ENCODE data around the gene RALGAPA1.
"Not testable (repeated sequence)": the region's sequence is repeated elsewhere in the genome, so short reads cannot be mapped to it uniquely, and the experiment has no call there.

The RALGAPA1 gene

DNA sequence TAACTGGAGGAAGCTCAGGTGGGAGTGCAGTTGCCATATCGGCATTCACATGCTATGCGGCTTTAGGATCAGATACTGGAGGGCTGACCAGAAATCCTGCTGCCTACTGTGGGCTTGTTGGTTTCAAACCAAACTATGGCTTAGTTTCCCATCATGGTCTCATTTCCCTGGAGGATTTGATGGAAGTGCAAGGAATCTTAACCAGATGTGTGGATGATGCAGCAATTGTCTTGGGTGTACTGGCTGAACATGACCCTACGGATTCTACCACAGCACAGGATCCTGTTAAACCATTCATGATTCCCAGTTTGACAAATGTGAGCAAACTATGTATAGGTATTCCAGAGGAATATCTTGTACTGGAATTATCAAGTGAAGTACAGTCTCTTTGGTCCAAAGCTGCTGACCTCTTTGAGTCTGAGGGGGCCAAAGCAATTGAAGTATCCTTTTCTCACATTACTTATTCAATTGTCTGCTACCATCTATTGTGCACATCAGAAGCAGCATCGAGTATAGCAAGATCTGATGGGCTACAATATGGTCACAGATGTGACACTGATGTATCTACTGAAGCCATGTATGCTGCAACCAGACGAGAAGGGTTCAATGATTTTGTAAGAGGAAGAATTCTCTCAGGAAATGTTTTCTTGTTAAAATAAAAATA is 42.9 kb downstream of the RALGAPA1 start:
- DNase-seq (ENCODE audit: low read depth in 2 of 2), result no peak

DNA sequence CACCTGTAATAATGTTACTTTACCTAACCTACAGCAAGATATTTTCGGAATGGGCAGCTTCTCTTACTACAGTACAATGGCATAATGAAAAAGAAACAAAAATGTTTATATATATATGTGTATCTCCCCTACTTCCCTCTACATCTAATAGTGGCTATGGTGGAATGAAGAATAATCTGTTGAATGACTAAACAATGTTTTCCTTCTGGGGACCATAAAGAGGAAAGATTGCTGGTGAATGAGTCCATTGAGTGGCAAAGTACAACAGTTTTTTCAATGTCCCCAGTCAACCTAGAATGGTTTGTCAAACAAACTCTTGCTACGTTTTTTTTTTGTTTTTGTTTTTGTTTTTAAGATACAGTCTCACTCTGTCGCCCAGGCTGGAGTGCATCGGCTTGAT is 47.2 kb downstream of the RALGAPA1 start:
- DNase-seq (ENCODE audit: low read depth in 2 of 2), result no peak

GRCh38 chr14:35760143-35760542 is 49.0 kb downstream of the RALGAPA1 start:
- no peak for DNase-seq (ENCODE audit: low read depth in 2 of 2)

GRCh38 chr14:35758523-35759129 is 50.5 kb downstream of the RALGAPA1 start:
- no peak for DNase-seq (ENCODE audit: low read depth in 2 of 2)

GRCh38 chr14:35754671-35755070 is 54.4 kb downstream of the RALGAPA1 start:
- no peak for DNase-seq (ENCODE audit: low read depth in 2 of 2)

DNA sequence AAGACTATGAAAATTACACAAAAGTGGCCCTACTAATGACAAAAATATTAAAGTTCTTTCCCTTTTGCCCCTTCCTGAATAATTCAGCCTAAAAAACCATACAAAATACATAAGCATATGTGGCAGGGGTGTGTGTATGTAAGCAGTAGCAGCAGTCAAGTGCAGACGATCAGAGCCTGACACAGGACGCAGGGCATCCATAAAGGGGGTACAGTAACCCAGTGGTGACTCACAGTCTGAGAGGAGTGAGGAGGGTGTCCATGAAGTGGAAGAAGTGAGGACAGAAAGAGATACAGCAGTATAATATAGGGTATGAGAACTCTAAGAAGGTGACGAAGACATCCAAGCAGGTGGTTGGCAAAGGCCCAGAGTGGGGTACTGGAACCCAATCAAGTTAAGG is 56.7 kb downstream of the RALGAPA1 start:
- DNase-seq (ENCODE audit: low read depth in 2 of 2), result no peak

GRCh38 chr14:35750202-35750904 is 58.7 kb downstream of the RALGAPA1 start:
- no peak for DNase-seq (ENCODE audit: low read depth in 2 of 2)

GRCh38 chr14:35747379-35747778 is 61.7 kb downstream of the RALGAPA1 start:
- no peak for DNase-seq (ENCODE audit: low read depth in 2 of 2)

DNA sequence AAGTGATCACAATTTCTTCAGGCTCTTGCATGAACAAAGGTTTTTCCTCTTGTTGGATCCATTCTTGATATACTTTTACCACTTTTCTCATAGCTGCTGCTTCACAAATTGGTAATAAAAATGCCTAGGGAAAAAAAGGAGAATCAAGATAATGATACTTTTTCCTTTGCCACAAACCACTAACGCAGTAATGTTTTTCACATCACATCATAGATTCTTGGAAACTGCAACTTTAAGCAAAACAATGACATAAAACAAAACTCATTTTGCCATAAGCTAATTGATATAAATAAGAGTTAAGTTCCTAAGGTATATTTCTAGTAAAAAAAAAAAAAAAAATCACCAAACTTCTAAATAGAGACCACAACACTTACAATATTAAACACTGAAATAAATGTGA is 66.7 kb downstream of the RALGAPA1 start:
- DNase-seq (ENCODE audit: low read depth in 2 of 2), result no peak

GRCh38 chr14:35742032-35742371 is 67.1 kb downstream of the RALGAPA1 start:
- no peak for DNase-seq (ENCODE audit: low read depth in 2 of 2)

GRCh38 chr14:35741345-35742031 is 67.6 kb downstream of the RALGAPA1 start:
- DNase-seq (ENCODE audit: low read depth in 2 of 2), result no peak

- DNase-seq (ENCODE audit: low read depth in 2 of 2), result no peak
Measured at GRCh38 chr14:35740215-35740614, 68.9 kb downstream of the RALGAPA1 start.

- DNase-seq (ENCODE audit: low read depth in 2 of 2), result not testable (repeated sequence)
Measured at GRCh38 chr14:35735163-35735562, 73.9 kb downstream of the RALGAPA1 start.

DNA sequence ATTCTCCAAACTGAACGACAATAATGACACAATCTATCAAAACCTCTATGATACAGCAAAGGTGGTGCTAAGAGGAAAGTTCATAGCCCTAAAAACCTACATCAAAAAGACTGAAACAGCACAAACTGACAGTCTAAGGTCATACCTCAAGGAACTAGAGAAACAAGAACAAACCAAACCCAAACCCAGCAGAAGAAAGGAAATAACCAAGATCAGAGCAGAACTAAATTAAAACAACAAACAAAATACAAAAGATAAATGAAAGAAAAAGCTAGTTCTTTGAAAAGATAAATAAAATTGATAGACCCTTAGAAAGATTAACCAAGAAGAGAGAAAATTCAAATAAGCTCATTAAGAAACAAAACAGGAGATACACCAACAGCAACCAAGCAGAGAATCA is 75.6 kb downstream of the RALGAPA1 start:
- not testable (repeated sequence) for DNase-seq (ENCODE audit: low read depth in 2 of 2)

- DNase-seq (ENCODE audit: low read depth in 2 of 2), result no peak
Measured at GRCh38 chr14:35730871-35731270, 78.2 kb downstream of the RALGAPA1 start.

GRCh38 chr14:35727764-35728163 is 81.3 kb downstream of the RALGAPA1 start:
- no peak for DNase-seq (ENCODE audit: low read depth in 2 of 2)

DNA sequence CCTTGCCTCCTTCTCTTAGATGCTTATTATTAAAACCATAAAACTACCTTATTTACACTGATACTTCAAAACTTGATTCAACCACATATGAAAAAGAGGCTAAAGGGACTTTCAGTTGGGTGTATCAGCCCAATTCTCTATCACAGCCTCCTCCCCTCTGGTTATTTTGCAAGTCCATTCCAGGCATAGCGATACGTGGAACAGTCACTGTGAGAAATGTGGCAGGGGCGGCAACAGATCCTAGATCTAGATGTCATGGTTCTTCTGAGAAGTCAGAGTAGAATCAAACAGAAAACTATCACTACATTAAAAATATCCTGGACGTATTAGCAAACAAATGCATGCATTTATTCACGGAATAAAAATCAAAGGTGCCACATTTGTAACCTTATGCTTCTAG is 83.2 kb downstream of the RALGAPA1 start:
- no peak for DNase-seq (ENCODE audit: low read depth in 2 of 2)

DNA sequence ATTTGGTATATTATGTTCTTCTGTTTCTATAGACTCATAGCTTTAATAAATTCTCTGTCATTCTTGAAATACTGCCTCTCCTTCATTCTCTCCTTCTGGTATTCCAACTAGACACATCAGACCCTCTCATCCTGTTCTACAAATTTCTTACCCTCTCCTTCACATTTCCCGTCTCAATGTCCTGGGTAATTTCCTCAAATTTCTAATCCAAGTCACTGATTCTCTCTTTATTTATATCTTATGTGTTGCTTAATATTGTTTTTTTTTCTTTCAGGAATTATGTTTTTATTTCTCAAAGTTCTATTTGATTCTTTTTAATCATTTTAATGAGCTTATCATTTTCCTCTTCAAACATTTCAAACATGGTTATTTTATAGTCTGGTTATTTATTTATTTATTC is 94.0 kb downstream of the RALGAPA1 start:
- no peak for DNase-seq (ENCODE audit: low read depth in 2 of 2)

- DNase-seq (ENCODE audit: low read depth in 2 of 2), result no peak
Measured at GRCh38 chr14:35712466-35712865, 96.6 kb downstream of the RALGAPA1 start.

- no peak for DNase-seq (ENCODE audit: low read depth in 2 of 2)
Measured at GRCh38 chr14:35708062-35708461, 101.0 kb downstream of the RALGAPA1 start.

DNA sequence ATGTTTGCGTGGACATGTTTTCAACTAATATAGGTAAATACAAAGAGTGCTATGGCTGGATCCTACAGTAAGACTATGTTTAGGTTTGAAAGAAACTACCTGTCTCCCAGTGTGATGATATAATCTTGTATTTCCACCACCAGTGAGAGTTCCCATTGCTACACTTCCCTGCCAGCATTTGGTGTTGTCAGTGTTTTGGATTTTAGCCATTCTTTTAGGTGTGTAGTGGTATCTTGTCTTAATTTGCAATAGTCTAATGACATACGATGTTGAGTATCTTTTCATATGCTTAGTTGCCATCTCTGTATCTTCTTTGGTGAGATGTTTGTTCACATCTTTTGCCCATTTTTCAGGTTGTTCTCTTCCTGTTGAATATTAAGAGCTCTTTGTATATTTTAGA is 103.5 kb downstream of the RALGAPA1 start:
- DNase-seq (ENCODE audit: low read depth in 2 of 2), result no peak

- DNase-seq (ENCODE audit: low read depth in 2 of 2), result no peak
Measured at GRCh38 chr14:35704793-35705493, 104.2 kb downstream of the RALGAPA1 start.

All from fibroblast of skin of left biceps (primary cell).